IMR-90 (cell line): ENCODE results near the gene BTN3A1.
"Not testable (repeated sequence)": the region's sequence is repeated elsewhere in the genome, so short reads cannot be mapped to it uniquely, and the experiment has no call there.

Experiments
- CTCF ChIP-seq: conservative IDR thresholded peaks from 2 replicates; pipeline ENCODE4 v1.5.1; 2012; ENCODE audit warnings: mild to moderate bottlenecking, low read depth, low read length, improper control_type of control experiment
- MXI1 ChIP-seq: IDR thresholded peaks from 2 replicates; pipeline ENCODE4 v1.6.1; 2012; ENCODE audit warnings: low read depth, mild to moderate bottlenecking, low read length, moderate library complexity, borderline replicate concordance

- not testable (repeated sequence) for TF ChIP-seq CTCF, MXI1
Measured at GRCh38 chr6:26433680-26434079, 31.6 kb downstream of the BTN3A1 start.
